LNCAP (cell line): Measurements from ENCODE around the gene ZNF423.
A peak's percentile ranks its signal among the peaks of the same experiment; 100 is the strongest.

Source experiments
- TF ChIP-seq, protein P1 (sequence below): fragments of 450-650 bp; IDR thresholded peaks from 2 replicates; pipeline ENCODE4 v1.5.1; 2017; ENCODE audit warnings: mild to moderate bottlenecking

ZNF423 gene

DNA sequence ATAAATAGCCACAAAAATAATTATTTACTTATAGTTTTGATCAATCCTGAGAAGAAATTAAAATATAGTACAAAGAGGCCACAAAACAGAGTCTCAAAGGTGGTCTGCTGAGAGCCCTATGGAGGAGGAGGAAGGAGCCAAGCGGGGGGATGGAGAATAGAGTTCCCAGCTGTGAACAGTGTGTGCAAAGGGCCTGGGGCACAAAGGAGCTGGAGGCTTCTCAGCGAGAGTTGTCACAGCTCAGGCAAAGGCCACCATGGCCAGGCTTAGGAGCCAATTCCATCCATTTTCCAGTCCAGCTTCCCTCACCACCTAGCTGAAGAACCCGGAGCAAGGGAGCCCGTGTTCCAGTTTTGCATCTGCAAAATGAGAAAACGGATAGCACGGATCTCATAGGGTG lies 5.4 kb upstream of the ZNF423 start:
- TF ChIP-seq, protein P1, sequence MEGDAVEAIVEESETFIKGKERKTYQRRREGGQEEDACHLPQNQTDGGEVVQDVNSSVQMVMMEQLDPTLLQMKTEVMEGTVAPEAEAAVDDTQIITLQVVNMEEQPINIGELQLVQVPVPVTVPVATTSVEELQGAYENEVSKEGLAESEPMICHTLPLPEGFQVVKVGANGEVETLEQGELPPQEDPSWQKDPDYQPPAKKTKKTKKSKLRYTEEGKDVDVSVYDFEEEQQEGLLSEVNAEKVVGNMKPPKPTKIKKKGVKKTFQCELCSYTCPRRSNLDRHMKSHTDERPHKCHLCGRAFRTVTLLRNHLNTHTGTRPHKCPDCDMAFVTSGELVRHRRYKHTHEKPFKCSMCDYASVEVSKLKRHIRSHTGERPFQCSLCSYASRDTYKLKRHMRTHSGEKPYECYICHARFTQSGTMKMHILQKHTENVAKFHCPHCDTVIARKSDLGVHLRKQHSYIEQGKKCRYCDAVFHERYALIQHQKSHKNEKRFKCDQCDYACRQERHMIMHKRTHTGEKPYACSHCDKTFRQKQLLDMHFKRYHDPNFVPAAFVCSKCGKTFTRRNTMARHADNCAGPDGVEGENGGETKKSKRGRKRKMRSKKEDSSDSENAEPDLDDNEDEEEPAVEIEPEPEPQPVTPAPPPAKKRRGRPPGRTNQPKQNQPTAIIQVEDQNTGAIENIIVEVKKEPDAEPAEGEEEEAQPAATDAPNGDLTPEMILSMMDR = no peak

DNA sequence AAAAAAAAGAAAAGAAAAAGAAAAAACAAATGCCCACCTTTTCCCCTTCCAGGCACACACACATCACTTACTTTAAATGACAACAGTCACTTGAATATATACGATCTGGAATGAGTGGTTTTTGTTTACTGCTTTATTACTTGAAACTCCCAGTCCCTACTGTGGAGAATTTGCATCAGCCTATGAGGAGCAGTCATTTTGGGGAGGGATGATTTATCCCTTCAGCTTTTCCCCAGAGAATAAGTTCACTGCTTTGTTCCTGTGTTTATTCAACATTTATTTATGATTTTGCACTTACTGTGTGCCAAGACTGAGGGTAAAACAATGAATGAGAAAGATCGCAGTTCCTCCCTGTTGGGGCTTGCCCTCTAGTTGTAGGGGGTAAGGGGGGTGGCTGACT lies 4.7 kb upstream of the ZNF423 start:
- TF ChIP-seq, protein P1 = no peak

DNA sequence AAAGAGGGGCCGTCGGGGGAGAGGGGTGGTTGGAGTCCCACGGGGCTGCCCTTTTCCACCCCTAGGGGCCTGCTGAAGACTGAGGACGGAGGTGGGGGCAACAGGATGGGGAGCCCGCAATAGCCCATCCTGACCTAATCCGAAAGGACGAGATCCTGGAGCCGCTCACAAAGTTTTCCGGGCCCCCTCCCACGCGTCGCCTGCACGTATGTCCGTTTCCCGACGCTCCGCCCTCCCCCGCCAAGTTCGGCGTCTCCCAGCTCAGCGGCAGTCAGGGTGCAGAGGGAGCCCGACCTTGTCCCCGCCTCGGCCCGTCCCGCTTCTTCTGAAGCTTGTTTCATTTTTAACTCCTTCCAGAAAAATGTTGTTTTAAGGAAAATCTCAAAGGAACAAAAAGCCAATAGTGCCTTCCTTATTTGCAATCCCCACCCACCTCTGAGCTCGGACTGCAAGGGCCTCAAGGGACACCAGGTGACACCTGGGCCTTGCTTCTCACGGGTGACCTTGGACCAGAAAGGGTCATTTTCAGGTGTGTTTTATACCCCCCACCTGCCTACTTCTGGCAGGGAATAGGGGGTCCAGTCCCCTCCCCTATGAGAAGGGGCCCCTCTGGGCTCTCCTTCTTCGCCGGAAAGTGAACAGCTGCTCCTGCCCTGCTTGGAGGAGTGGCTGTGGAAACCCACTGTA lies 3.4 kb upstream of the ZNF423 start:
- TF ChIP-seq, protein P1 = no peak

DNA sequence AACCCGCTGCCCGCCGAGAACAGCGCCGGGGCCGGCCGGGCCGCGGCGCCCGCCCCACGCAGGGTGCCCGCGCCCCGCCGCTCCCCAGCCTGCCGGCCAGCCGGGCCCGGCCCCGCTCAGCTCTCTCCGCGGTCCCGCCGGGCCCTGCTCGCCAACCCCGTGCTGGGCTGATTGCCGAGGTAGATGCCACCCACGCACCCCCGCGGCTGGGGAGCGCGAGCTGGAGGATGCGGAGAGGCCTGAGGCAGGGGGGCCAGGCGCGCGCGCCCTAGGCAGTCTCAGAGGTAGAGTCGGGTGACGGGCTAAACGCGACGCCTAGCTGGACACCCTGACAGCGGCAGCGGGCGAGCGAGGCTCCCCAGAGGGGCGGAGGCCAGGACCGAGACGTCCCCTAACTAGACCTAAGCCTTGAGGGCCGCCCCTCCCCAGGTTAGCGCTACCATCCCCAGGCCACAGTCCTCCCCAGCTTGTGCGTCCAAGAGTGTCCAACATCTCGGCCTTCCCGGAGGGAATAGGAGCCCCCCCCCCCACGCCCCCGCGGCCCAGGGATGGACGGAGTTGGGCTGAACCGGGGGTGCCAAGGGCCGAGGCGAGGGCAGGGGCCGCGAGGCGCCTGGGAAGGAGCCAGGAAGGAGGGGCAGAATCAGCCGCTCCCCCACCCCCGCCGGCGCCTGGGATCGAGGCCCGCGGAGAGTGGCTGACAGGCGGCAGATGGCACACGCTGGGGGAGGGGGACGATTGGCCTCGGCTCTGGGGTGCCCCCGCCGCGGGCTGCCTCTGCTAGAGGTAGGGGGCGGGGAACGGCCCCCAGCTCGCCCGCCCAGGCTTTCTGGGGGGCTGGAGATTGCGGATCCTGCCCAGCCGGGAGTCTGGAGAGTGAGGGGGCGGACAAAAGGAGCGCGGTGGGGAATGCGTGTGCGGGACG lies 2.5 kb upstream of the ZNF423 start:
- TF ChIP-seq, protein P1 = no peak

DNA sequence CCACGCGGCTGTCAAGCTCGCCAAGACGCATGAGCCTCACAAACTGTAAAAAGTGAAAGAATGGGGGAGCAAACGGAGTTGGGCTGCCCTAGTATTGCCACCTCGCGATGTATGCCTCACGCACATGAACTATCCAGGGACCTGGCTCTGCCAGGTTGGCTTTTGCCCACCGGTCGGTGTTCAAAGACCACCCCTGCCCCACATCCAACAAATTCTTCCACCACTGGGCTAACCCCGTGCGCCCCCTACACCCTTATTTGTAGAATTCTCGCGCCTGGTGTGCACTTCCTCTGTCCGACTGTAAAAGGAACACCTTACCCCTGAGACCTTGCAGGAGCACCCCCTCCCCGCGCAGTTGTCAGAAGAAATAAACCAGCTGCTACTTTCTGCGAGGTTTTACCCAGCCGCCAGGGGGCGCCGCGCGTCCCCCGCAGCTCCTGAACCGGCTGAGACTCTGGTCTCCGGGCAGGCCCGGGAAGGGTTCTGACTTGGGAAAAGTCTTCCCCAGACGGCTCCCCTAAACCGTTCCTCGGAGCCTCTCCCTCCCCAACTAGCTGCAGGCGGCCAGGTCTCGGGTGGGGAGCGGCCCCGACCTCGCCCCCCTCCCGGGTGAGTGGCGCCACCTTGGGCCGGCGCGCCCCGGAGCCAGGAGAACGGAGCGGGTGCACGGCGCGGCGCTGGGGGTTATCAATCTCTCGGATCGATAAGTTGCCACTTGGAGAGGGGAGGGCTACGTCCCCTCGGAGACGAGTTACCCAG lies 1.7 kb upstream of the ZNF423 start:
- TF ChIP-seq, protein P1 = peak; percentile 88

DNA sequence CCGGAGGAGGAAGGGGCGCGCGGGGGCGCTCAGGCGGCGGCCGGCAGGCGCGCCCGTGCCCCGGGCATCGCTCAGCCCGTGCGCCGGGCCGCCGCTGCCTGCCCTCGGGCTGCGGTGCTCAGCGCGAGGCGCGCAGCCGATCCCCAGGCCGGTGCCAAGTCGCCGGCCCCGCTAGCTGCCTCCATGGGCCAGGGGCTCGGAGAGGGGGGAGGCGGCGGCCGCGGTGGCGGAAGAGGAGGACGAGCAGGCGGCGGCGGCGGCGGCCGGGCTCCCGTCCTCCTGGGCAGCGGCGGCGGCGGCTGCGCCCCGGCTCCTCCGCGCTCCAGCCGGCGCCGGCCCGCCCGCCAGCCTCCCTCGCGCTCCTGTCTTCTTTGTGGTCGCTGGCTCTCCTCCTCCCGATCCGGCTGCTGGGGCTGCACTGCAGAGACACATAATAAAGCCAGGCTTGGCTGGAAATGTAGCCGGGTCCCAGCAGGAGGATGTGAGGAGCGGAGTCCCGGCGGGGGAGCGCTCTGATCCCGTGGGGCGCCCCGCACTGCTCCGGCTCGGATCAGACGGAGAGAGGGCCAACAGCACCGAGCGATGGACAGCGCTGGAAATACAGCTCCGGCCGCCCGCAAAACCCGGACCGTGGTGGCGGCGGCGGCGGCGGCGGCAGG lies 889 bp upstream of the ZNF423 start:
- TF ChIP-seq, protein P1 = no peak

DNA sequence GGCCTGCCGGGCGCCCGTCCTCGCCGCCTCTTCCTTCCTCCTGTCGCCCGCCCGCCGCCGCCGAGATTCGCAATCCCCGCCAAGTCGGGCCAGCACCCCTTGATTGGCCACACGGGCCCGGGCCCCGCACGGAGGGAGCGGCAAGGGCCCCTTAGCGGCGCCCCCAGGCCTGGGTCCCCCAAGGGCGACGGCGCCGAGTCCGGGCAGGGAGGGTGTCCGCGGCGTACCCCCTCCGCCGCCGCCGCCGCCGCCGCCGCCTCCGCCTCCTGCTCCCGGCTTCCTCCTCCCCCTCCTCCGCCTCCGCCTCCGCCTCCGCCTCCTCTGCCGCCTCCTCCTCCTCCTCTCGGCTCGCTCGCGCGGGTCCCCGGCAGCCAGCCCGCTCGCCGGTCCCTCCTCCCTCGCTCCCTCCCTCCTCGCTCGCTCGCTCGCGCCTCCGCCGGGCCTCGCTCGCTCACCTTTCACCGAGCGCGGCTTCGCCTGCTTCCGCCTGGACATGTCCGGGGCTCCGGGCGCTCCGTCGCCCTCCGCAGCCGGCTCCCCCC lies 561 bp downstream of the ZNF423 start:
- TF ChIP-seq, protein P1 = no peak
